NCI-H446 (cell line): ENCODE measurements around the gene NRSN2.

Experiments used
- DNase-seq, 2 experiments: peaks; one replicate each; lab custom pipeline; 2025; lab: John Stamatoyannopoulos, UW

Gene NRSN2

GRCh38 chr20:346640-347316 is at the start of gene NRSN2:
NRSN2 (plus strand) TSS chr20:347111; CDS start chr20:349644, 2,533 bp downstream.
- DNase-seq: peak; percentile 48 to 77

GRCh38 chr20:297925-298775 is 48.8 kb upstream of the NRSN2 start:
- peak in 1 of 2 experiments; percentile 49 for DNase-seq

DNA sequence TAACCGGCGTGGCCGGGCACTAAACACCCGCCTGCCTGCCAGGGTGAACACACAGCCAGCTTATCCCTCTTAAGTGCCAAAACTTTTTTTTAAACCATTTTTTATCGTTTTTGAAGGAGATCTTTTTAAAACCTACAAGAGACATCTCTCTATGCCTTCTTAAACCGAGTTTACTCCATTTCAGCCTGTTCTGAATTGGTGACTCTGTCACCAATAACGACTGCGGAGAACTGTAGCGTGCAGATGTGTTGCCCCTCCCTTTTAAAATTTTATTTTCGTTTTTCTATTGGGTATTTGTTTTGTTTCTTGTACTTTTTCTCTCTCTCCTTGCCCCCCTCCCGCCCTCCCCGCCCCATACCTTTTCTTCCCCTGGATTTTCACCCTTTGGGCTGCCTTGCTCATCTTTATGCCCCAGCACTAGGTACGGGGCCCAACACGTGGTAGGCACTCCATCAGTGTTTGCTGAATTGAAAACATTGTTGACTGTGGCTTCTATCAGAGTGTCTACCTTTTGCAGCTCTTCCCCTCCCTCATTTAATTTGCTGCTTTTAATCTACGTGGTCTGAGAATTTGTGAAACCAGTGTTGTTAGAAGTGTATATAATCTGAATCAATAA is 48.0 kb upstream of the NRSN2 start:
- DNase-seq: no peak

GRCh38 chr20:300345-300990 is 46.4 kb upstream of the NRSN2 start:
- no peak for DNase-seq

DNA sequence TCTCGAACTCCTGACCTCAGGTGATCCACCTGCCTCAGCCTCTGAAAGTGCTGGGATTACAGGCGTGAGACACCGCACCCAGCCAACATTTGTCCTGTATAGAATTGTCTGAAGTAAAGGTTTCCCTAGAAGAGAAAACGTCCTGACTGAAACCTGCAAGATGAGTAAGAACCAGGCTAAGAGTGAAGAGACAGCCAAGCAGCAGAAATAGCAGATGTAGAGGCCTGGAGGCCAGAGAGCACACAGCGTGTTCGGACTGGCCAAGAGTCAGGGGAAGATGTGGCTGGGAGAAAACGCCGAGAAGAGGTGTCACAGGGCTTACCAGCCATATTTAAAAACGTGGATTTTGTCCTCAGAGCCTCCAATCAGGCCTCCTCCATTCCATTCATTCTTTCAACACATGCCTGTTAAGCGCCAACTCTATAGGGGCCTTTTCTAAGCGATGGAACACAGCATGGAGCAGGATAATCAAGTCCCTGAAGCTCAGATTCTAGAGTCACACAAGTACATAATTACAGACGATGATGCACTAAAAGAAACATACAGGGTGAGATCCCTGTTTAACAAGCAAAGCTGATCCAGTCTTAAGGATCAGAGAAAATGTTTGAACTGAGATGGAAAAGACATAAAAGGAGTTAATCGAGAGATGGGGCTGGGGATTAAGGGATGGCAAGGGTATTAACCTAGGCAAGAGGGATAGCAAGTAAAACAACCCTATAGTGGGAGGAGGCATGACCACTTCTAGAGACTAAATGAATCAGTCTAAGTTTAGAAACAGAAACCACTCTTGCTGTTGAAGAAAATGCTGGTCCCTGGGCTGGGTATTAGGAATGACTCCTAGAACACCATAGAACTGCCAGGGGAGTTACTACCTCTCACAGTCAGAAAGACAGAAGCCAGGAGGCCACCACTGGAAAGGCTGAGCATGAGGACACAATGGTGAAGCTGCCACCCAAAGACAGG is 44.7 kb upstream of the NRSN2 start:
- no peak for DNase-seq

DNA sequence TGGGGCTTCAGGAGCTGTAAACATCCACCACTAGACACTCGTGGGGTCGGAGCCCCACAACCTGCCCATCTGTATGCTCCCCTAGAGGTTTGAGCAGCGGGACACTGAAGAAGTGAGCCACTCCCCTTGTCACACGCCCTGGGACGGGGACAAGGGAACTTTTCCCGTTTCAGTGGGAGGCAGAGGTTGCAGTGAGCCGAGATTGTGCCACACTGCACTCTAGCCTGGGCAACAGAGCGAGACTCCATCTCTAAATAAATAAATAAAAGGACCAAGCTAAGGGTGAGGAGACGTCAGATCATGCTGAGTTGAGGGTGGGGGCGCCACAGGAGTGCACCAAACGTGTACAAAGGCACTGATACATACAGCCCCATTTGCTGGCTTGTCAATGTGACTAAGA is 41.2 kb upstream of the NRSN2 start:
- DNase-seq: no peak

- DNase-seq: no peak
Measured at GRCh38 chr20:308427-309038, 38.4 kb upstream of the NRSN2 start.

GRCh38 chr20:309306-309840 is 37.5 kb upstream of the NRSN2 start:
- no peak for DNase-seq

DNA sequence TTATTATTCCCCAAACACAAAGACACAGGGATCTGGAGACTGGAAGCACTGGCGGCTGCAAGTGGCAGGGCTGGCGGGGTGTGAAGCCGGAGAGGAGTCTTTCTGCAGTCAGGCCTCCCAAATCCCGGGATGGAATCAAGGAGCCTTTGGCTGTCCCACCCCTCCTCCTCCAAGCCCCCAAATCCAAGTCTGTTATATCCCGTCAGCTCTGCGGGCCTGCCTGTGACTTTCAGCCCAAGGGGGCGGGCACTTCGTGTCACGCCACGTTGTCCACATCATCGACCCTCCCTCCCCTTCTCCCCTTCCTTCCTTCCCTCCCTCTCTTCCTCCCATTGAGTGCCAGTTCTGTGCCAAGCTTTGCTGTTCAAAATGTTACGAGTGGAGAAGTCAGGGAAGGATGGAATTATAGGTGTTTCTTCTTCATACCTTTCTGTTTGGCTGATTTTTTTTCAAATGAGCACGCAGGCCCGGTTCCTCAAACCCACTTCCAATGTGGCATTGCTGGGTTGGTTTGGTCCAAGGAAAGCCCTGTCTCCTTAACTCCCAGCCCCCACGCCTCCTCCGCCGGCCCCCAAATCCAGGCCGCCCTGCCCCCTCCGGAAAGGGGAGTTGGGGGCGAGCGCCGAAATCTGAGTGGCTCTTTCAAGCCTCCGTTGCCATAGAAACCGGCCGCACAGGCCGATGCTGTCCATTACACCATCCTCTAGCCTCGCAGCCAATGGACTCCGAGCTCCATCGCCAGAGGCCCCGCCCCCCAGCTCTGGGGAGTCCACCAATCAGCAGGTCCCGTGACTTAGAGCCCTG is 36.9 kb upstream of the NRSN2 start:
- peak; percentile 93 to 98 for DNase-seq

- no peak for DNase-seq
Measured at GRCh38 chr20:310645-311044, 36.3 kb upstream of the NRSN2 start.

- no peak for DNase-seq
Measured at GRCh38 chr20:311609-312008, 35.3 kb upstream of the NRSN2 start.

- DNase-seq: no peak
Measured at GRCh38 chr20:312067-312466, 34.8 kb upstream of the NRSN2 start.

DNA sequence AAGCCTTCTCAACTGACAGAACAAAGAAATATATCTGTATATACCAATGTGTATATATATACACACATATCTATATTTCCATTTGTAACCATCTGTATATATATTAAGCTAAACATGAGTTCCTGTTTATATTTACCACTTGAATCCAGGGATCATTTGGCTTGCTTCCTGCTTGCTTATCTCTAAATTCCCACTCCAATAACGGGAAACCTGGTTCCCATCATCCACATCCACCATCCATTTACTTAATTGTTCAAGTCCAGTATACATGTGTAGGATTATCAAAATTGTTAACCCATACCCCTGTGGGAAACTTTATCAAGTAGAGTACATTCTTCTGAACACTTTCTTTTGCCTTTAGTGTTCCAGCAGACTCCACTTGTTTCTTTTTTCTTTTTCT is 34.0 kb upstream of the NRSN2 start:
- no peak for DNase-seq

DNA sequence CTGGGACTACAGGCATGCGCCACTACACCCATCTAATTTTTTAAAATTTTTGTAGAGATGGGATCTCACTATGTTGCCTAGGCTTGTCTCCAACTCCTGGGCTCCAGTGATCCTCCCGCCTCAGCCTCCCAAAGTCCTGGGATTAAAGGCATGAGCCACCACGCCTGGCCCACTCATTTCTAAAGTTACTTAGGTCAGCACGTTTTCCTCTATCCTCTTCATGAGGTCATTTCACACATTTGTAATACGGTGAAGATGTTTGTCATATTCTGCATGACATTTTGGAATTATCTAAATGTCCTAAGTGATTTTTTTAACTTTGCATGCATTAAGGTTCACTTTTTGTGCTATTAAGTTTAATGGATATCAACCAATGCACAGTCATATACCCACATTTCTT is 33.5 kb upstream of the NRSN2 start:
- DNase-seq: no peak

GRCh38 chr20:313948-314347 is 33.0 kb upstream of the NRSN2 start:
- no peak for DNase-seq

DNA sequence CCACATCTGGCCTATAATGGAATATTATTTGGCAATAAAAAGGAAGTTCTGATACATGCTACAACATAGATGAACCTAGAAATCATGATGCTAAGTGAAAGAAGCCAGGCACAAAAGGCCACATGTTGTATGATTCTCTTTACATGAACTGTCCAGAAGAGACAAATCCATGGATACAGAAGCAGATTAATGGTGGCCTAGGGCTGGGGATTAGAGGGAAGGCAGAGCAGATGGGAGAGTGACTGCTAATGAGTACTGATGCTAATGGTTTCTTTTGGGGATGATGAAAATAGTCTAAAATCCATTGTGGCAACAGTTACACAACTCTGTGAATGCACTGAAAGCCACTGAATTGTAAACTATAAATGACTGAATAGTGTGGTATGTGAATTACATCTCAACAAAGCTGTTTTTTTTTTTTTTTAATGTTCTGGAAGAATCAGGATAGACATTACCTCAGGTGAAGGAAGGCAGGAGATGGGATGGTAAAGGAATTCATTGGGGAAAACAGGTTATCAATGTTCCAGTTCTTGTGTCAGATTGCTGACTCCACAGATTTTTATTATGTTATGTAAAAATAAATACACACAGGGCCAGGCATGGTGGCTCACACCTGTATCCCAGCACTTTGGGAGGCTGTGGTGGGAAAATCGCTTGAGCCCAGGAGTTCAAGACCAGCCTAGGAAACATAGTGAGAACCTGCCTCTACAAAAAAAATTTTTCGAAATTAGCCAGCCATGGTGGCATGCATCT is 30.4 kb upstream of the NRSN2 start:
- no peak for DNase-seq

DNA sequence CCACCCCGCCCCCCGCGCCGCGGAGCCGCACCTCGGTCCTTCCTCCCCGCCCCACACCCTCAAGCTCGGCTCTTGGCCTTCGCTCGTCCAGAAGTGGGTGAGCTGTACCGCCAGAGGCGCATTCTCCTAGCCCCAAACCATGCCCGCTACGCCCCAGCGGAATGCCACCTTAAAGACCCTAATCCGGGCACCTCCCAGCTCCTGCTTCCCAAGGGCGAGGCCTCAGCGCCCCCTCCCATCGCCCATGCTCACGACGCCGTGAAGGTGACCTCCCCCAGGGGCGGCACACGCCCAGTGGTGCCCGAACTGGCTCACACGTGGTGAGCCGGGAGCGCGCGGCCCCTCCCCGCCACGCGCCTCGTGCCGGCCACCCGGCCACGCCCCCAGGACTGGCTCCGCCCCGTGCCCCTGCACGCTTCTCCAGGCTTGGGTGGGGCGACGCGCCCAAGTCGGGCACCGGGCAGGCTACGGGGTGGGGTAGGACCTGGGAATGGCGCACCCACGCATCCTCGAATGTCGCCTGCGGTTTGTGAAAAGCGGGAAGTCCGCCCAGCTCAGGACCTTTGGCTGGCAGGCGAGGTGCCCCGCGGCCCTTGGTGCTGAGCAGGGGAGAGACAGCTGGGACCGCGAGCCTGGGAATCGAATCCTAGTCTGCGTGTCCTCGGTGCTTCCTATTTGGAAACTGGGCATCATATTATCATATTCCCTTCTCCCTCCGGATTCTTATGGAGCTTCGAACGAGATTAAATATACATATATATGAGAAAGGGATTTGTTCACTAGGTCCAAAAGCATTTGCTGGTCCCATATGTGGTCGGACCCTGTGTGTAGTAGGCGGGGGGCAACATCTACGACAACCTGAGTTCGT is 22.5 kb upstream of the NRSN2 start:
- DNase-seq: peak; percentile 91 to 97
